K562 treated with DMSO at 1 percent for 4 hours (cell line): ENCODE results near the gene DMAC2. TPM values are rescaled to one million over a fixed set of nuclear protein-coding genes. Genes with fewer than 3 reads are reported as not detected.

Experiments
- total RNA-seq: library from RNA; unstranded; fragments of 300-600 nt; gene quantifications from 2 replicates; pipeline ENCODE4 v1.2.3, GENCODE V29; 2022; ENCODE audit not compliant: insufficient read depth

The DMAC2 gene
- 70.4 and 74.3 TPM in 2 replicates for total RNA-seq

GRCh38 chr19:41439441-41440222, at the start of gene DMAC2:
DMAC2 (minus strand) TSS chr19:41439912; CDS start chr19:41439899, 13 bp downstream.

DNA sequence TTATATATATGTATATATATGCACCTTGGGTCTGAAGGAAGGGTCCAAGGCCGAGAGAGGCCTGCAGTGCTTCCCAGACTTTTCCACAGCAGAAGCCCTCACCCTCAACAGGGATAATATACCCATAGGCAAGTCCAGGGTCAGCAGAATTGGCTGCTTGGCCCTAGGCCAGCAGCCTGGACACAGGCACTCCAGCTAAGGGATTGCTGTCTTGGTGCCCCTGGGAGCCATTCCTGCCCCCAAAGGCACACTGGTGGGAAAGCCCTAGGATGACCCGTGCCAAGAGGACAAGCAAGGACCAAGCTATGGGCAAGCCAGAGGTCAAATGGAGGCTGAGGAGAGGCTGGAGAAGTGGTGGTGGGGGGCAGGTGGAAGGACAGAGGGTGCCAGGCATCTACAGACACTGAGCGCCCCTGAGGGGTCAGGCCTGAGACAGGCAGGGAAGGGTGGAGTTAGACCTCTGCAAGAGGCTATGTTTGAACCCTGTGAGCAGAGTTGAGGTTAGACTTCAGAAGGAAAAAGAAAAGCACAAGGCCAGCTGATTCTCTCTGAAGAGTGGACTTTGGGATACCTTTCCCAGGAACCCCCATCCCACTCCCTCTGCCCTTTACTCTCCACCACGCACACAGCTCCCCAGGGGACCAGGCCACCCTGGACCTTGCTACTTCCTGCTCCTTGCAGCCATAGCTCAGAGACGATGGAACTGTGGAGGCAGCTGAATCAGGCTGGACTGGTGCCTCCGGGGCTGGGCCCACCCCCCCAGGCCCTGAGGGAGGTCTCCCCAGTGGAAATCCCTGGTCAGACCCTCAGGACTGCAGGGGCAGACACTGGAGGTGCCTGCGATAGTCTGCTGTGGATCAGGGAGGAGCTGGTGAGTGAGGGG, 3.0 kb upstream of the DMAC2 start, which contains the start of gene ERICH4:
Gene ERICH4 (plus strand): TSS at position 684 of the 883 bp plus-strand sequence. CDS start 14 bp downstream, at position 698.

DNA sequence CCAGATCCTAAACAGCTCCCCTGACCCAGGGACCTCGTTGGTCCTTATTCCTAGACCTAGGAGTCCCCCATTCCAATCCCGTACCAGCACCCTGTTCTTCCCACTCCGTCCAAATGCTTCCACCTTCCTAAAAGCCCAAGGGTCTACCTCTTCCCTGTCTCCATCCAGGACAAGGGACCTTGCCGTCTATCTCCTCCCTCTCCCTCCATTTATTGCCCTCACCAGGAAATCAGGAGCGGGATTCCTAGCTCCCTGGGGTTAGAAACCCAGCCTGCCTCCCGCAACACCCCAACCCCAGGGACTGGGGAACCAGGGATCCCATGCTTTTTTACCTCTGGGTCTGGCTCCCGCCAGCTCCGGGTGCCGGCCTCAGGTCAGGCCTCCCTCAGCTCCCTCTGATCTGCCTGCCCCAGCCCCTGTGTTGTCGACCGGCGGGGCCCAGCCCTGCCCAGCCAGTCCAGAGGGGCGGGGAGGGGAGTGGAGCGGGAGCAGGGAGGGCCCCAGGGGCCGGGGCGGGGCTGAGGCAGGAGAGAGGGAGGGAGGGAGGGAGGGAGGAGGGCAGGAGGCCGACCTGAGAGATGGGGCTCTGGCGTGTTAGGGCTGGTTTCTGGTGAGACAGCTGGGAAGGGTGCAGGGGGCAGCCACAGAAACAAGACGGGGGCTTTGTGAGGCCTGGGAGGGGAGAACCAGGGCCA, 12.6 kb downstream of the DMAC2 start, which contains the start of gene B3GNT8:
Gene B3GNT8 (minus strand): TSS at position 423 of the 695 bp plus-strand sequence. CDS start 596 bp downstream, outside the sequence.

GRCh38 chr19:41397086-41398049, 42.3 kb downstream of the DMAC2 start, which contains the start of the genes BCKDHA and EXOSC5:
BCKDHA (plus strand) TSS chr19:41397818; CDS start chr19:41397828, 10 bp downstream.
EXOSC5 (minus strand) TSS chr19:41397359; CDS start chr19:41397328, 31 bp downstream.

Other genes with a start within 250 kb of the DMAC2 start
- 0.28 TPM in 1 of 2 replicates, not detected in the other for gene CYP2S1, start 246.7 kb downstream of the DMAC2 start, total RNA-seq
- 2.9 and 4.0 TPM in 2 replicates for gene AXL, start 220.7 kb downstream of the DMAC2 start, total RNA-seq
- 113 and 124 TPM in 2 replicates for gene HNRNPUL1, start 175.5 kb downstream of the DMAC2 start, total RNA-seq
- 18.9 and 22.4 TPM in 2 replicates for gene CCDC97, start 129.7 kb downstream of the DMAC2 start, total RNA-seq
- gene TGFB1, start 86.0 kb downstream of the DMAC2 start, total RNA-seq = 134 and 173 TPM in 2 replicates
- 6.7 and 9.9 TPM in 2 replicates for gene B9D2, start 75.8 kb downstream of the DMAC2 start, total RNA-seq
- gene TMEM91, start 63.4 kb downstream of the DMAC2 start, total RNA-seq = 4.9 and 5.2 TPM in 2 replicates
- 49.5 and 57.6 TPM in 2 replicates for gene EXOSC5, start 42.6 kb downstream of the DMAC2 start, total RNA-seq
- 53.1 and 72.1 TPM in 2 replicates for gene BCKDHA, start 42.1 kb downstream of the DMAC2 start, total RNA-seq
- gene B3GNT8, start 12.5 kb downstream of the DMAC2 start, total RNA-seq = 0.95 and 1.4 TPM in 2 replicates
- gene ERICH4, start 3.2 kb upstream of the DMAC2 start, total RNA-seq = not detected in 2 replicates
- 0.75 and 4.0 TPM in 2 replicates for gene CEACAM21, start 136.3 kb upstream of the DMAC2 start, total RNA-seq
- not detected in 2 replicates for gene CEACAM4, start 187.2 kb upstream of the DMAC2 start, total RNA-seq
- not detected in 2 replicates for gene CEACAM7, start 248.4 kb upstream of the DMAC2 start, total RNA-seq